IPS-18a (cell line): ENCODE measurements around the gene SPSB2.
A peak's percentile ranks its signal among the peaks of the same experiment; 100 is the strongest.
"Not testable (repeated sequence)": the region's sequence is repeated elsewhere in the genome, so short reads cannot be mapped to it uniquely, and the experiment has no call there.

Experiments
- H3K27ac ChIP-seq: one replicate; pipeline ENCODE4 v1.5.1; 2013; ENCODE audit warnings: low read length
- H3K27me3 ChIP-seq: one replicate; pipeline ENCODE4 v1.6.1; 2013; ENCODE audit warnings: mild to moderate bottlenecking, low read length; ENCODE audit not compliant: control insufficient read depth, insufficient read depth
- H3K36me3 ChIP-seq: one replicate; pipeline ENCODE4 v1.6.1; 2013; ENCODE audit warnings: low read depth, low read length; ENCODE audit not compliant: control insufficient read depth
- H3K4me1 ChIP-seq: one replicate; pipeline ENCODE4 v1.6.1; 2013; ENCODE audit warnings: low read depth, low read length; ENCODE audit not compliant: control insufficient read depth
- H3K4me3 ChIP-seq: one replicate; pipeline ENCODE4 v1.5.1; 2013; ENCODE audit warnings: low read length
- H3K9ac ChIP-seq: one replicate; pipeline ENCODE4 v1.6.1; 2013; ENCODE audit warnings: mild to moderate bottlenecking, low read length, moderate library complexity
- H3K9me3 ChIP-seq: one replicate; pipeline ENCODE4 v1.6.1; 2013; ENCODE audit warnings: low read depth, low read length; ENCODE audit not compliant: control insufficient read depth

Gene SPSB2

DNA sequence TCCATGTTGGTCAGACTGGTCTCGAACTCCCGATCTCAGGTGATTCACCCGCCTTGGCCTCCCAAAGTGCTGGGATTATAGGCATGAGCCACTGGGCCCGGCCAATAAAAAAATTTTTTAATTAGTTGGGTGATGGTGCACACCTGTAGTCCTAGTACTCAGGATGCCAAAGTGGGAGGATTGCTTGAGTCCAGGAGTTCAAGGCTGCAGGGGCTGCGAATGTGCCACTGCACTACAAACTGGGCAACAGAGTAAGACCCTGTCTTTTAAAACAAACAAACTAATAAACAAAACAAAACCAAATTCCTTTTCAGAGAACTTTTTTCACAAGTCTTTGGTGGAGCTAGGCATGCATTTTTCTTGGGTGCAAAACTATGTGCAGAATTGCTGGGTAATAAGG, 10.1 kb upstream of the SPSB2 start:
- H3K4me3 ChIP-seq, result no peak overlapping the region
- no peaks in the 10 kb centered on the region for H3K36me3 ChIP-seq
- H3K4me1 ChIP-seq, result peaks cover 6% of the 10 kb centered on the region
- H3K27me3 ChIP-seq, result no peaks in the 10 kb centered on the region
- no peaks in the 10 kb centered on the region for H3K9me3 ChIP-seq
- H3K27ac ChIP-seq, result no peak overlapping the region
- H3K9ac ChIP-seq, result no peak overlapping the region

DNA sequence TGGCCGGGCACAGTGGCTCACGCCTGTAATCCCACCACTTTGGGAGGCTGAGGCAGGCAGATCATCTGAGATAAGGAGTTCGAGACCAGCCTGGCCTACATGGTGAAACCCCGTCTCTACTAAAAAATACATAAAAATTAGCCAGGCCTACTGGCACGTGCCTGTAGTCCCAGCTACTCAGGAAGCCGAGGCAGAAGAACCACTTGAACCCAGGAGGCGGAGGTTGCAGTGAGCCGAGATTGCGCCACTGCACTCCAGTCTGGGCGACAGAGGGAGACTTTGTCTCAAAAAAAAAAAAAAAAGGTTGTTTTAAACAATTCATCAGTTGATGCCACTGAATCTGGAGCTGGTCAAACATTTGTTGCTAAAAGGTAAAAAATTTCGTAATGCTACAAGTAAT, 6.7 kb upstream of the SPSB2 start:
- not testable (repeated sequence) for H3K36me3 ChIP-seq, H3K27me3 ChIP-seq, H3K4me1 ChIP-seq, H3K9ac ChIP-seq, H3K4me3 ChIP-seq, H3K27ac ChIP-seq, H3K9me3 ChIP-seq

- Histone ChIP-seq H3K4me3 (peak overlapping the region; percentile 80), H3K36me3 (peaks cover 19% of the 10 kb centered on the region), H3K27ac (peak overlapping the region; percentile 41), H3K9ac (peak overlapping the region; percentile 62)
- not testable (repeated sequence) for H3K27me3 ChIP-seq, H3K9me3 ChIP-seq, H3K4me1 ChIP-seq
These were observed 889 bp upstream of the SPSB2 start for GRCh38 chr12:6874015-6874368.

DNA sequence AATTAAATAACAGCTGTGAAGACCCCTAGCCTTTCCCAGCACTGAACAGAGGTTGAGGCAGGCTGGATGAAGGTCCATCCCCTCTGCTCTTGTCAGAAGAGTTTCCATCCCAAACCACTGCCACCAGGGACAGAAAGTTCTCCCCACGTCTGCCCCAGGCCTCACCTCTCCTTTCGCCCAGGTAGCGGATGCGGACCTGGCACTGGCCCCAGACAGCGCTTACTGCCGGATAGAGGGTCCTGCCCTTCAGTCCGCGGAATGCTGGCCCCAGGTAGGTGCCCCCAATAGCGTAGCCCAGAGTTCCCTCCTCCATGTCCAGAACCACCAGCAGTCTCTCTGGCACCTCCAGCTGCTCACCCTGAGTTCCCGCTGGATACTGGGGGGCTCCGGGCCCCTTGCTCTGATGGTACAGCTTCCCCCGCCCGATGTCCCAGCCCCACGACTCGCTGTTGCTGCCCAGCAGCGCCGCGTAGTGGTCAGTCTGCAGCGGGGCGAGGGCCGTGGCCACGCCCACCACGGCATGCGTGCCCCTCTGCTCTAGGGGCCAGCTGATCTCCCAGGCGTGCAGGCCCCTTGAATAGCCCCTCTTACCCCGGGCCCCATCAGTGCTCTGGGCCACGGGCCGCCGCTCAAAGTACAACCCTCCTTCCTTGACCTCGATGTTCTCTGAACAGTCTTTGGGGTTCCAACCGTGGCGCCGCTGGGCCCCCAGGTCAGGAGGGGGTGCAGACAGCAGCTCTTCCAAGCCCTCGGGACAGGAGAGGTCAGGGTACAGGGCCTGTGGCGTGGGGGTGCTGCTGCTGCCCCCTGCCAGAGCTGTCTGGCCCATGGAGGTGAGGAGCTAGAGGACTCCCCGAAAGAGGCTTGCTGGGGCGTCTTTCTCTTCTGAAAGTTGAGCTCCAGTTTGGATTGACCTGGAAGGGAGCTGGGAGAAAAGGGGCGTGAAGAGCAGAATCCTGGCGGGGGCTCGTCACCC, 742 bp downstream of the SPSB2 start:
- no peaks in the 10 kb centered on the region for H3K27me3 ChIP-seq
- peak overlapping the region; percentile 83 for H3K4me3 ChIP-seq
- no peaks in the 10 kb centered on the region for H3K9me3 ChIP-seq
- peaks cover 7% of the 10 kb centered on the region for H3K4me1 ChIP-seq
- H3K9ac ChIP-seq, result peak overlapping the region; percentile 55
- peaks cover 19% of the 10 kb centered on the region for H3K36me3 ChIP-seq
- no peak overlapping the region for H3K27ac ChIP-seq

- Histone ChIP-seq H3K9me3 (no peaks in the 10 kb centered on the region), H3K36me3 (peaks cover 19% of the 10 kb centered on the region), H3K27ac (no peak overlapping the region), H3K4me1 (peaks cover 13% of the 10 kb centered on the region), H3K9ac (no peak overlapping the region), H3K27me3 (no peaks in the 10 kb centered on the region), H3K4me3 (peak overlapping the region; percentile 83)
These were observed 1.8 kb downstream of the SPSB2 start for GRCh38 chr12:6871052-6871957.

- not testable (repeated sequence) for H3K27me3 ChIP-seq, H3K9ac ChIP-seq, H3K27ac ChIP-seq, H3K9me3 ChIP-seq, H3K4me3 ChIP-seq
- Histone ChIP-seq H3K36me3 (peaks cover 25% of the 10 kb centered on the region), H3K4me1 (peaks cover 22% of the 10 kb centered on the region)
These were observed 2.8 kb downstream of the SPSB2 start for GRCh38 chr12:6870304-6870703.

DNA sequence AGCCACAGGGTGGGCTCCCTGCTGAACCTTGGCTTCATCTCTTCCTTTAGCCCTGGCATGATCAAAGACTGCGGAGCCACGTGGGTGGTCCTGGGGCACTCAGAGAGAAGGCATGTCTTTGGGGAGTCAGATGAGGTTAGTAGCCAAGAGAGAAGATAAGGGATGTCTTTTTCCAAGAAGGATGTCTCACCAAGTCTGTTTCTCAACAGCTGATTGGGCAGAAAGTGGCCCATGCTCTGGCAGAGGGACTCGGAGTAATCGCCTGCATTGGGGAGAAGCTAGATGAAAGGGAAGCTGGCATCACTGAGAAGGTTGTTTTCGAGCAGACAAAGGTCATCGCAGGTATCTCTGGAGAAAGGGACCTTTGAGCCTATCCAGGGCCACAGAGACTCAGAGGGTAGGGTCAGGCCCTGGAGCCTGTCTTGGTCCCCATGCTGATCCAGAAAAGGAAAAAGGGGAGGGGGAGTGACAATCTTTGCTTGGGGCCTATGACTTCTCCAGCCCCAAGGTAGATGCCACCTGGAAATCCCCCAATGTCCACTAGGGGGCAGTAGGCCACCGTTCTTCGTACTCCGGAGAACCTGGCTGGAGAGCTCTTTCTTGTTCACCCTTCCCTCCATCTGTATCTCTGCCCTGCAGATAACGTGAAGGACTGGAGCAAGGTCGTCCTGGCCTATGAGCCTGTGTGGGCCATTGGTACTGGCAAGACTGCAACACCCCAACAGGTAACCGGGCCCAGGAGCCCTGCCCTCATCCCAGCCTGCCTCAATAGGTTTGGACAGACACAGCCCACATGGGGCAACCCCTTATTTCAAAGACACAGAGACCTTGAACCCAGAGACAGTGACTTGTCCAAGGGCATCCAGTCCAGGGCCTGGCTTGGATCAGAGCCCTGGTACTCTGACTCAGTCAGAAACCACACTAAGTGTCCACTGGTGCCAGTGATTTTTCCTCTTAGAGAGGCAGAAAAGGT, 3.8 kb downstream of the SPSB2 start:
- Histone ChIP-seq H3K27me3 (no peaks in the 10 kb centered on the region), H3K4me3 (peak overlapping the region; percentile 73), H3K36me3 (peaks cover 32% of the 10 kb centered on the region), H3K9me3 (no peaks in the 10 kb centered on the region), H3K27ac (no peak overlapping the region), H3K9ac (no peak overlapping the region), H3K4me1 (peaks cover 22% of the 10 kb centered on the region)

- no peaks in the 10 kb centered on the region for H3K9me3 ChIP-seq
- H3K27me3 ChIP-seq, result no peaks in the 10 kb centered on the region
- H3K9ac ChIP-seq, result peak overlapping the region; percentile 90
- peak overlapping the region; percentile 73 for H3K4me3 ChIP-seq
- H3K36me3 ChIP-seq, result peaks cover 38% of the 10 kb centered on the region
- H3K4me1 ChIP-seq, result peaks cover 18% of the 10 kb centered on the region
- no peak overlapping the region for H3K27ac ChIP-seq
These were observed 4.7 kb downstream of the SPSB2 start for GRCh38 chr12:6868211-6869048.

GRCh38 chr12:6867413-6868210, 5.5 kb downstream of the SPSB2 start, which contains the start of gene TPI1:
Gene TPI1, plus strand, starts transcription at chr12:6867531. Its CDS starts 36 bp downstream, at chr12:6867567.
- Histone ChIP-seq H3K27me3 (no peaks in the 10 kb centered on the region), H3K9ac (peak within 1 kb of the TSS; percentile 90), H3K4me3 (peak within 1 kb of the TSS; percentile 73), H3K36me3 (peaks cover 45% of the 10 kb centered on the region), H3K27ac (peak within 1 kb of the TSS; percentile 65), H3K4me1 (peaks cover 18% of the 10 kb centered on the region), H3K9me3 (no peaks in the 10 kb centered on the region)
